GM10248 (cell line): ENCODE data around the gene PARD3B.

Experiments
- CTCF ChIA-PET: fragments of 300-600 bp; sonication (Branson Sonifier 250); formaldehyde crosslinking; extraction: SDS; loops from one replicate; lab custom pipeline; 2021; ENCODE audit warnings: antibody characterized with exemption; lab: Yijun Ruan, JAX
- POLR2A ChIA-PET: fragments of 350-650 bp; sonication (Branson Sonifier 250); formaldehyde crosslinking; extraction: SDS; loops from one replicate; lab custom pipeline; 2020; ENCODE audit warnings: antibody characterized with exemption; lab: Yijun Ruan, JAX
- DNase-seq: peaks from one replicate; pipeline ENCODE4 v3.0.0; 2012; ENCODE audit errors: extremely low spot score
- TF ChIP-seq, protein P1 (sequence below): IDR thresholded peaks from 2 replicates; pipeline ENCODE4 v1.5.1; 2012; ENCODE audit warnings: mild to moderate bottlenecking, low read depth; ENCODE audit errors: extremely low read depth, missing control alignments, control extremely low read depth

The PARD3B gene

DNA sequence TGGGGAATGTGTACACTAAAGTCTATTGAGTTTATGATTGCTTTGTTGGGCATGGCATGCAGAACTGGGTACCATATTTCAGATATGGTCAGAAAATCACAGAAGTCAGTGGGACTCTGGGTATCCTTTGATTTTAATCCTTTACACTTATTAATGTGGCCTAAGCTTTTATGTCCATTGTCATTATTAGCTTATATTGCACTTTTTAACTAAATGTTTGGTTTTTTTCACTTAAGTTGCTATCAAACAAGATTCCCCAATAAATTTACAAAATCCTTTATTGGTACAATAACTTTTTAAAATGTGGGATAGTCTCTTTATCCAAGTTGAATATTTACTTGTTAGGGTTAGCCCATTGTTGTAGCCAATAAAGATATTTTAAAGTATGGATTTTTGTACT is 902.9 kb downstream of the PARD3B start:
- ChIA-PET CTCF (no interaction called here), POLR2A (no interaction called here)
- no peak for DNase-seq
- TF ChIP-seq, protein P1, sequence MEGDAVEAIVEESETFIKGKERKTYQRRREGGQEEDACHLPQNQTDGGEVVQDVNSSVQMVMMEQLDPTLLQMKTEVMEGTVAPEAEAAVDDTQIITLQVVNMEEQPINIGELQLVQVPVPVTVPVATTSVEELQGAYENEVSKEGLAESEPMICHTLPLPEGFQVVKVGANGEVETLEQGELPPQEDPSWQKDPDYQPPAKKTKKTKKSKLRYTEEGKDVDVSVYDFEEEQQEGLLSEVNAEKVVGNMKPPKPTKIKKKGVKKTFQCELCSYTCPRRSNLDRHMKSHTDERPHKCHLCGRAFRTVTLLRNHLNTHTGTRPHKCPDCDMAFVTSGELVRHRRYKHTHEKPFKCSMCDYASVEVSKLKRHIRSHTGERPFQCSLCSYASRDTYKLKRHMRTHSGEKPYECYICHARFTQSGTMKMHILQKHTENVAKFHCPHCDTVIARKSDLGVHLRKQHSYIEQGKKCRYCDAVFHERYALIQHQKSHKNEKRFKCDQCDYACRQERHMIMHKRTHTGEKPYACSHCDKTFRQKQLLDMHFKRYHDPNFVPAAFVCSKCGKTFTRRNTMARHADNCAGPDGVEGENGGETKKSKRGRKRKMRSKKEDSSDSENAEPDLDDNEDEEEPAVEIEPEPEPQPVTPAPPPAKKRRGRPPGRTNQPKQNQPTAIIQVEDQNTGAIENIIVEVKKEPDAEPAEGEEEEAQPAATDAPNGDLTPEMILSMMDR = no peak

DNA sequence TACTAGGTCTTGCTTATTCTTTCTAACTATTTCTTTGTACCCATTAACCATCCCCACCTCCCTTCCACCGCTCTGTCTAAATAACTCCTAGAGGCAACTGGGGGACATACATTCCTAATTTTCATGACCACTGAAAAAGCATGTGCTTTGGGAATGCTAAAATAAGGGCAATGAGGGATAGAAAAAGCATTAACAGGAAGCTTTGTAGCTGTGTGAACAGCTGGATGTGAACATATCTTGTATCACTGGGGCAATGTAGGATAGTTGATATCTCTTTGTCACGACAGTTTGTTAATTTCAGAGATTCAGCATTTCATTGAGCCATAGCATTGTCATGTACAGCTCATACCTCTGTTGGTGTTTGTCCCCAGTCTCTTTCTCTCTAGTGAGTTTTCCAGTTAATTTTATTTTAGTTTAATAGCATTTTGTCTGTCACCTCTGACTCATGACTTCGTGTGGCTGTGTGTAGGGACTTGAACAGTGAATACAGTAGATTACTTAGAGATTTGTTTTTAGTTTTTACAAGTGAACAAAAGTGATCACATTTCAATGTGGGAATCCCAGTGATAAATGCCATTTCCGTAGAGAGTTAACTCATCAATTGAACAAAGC is 906.7 kb downstream of the PARD3B start:
- POLR2A ChIA-PET = no interaction called here
- no peak for DNase-seq
- CTCF ChIA-PET = no interaction called here
- TF ChIP-seq, protein P1 = no peak

DNA sequence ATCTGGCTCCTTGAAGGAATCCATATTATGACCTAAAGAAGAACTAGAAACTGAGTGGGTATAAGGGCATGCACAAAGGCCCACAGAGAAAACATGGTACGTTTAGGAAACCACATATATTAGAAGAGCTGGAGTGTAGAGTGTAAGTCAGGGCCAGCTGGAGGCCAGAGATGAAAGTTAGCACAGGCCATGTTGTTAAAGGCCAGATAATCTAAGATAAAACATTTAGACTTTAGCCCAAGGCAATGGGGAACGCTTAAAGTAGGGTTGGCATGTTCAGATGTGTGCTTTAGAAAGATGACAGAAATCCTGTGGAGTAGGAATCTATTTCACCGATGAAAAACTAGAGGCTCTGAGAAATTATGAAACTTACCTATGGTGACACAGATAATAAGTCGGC is 907.9 kb downstream of the PARD3B start:
- no peak for DNase-seq
- ChIA-PET POLR2A (no interaction called here), CTCF (no interaction called here)
- TF ChIP-seq, protein P1 = no peak

DNA sequence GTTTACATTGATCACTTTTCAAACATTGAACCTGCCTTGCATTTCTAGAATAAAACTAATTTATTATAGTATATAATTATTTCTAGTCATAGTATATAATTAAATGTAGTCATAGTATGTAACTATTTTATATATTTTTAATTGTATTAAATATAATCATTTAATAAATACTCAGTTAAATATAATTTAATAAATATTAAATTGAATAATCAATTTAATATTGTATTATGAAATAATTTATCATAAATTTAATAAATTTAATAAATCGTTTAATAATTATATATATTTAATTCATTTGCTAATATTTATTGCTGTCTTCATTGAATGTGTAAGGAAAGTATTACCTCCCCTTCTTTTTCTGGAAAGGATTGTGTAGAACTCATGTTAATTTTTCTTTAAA is 911.4 kb downstream of the PARD3B start:
- TF ChIP-seq, protein P1 = no peak
- ChIA-PET CTCF (no interaction called here), POLR2A (no interaction called here)
- no peak for DNase-seq

DNA sequence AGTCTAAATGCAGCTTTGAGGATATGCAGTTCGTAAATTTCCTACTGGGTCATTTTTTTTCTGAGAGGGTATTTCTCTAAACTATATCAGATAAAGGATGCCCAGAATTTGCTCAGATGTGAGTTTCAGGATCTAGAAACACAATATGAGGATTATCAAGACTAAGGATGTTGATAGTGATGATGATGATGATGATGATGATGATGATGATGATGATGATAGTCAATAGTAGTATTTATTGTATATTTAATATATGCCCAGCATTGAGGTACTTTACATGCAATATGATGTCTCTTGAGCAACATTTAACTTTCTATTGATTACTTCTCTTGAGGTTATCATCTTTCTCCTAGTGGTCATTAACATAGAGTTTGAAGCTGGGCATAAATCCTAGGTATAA is 914.9 kb downstream of the PARD3B start:
- TF ChIP-seq, protein P1 = no peak
- ChIA-PET POLR2A (no interaction called here), CTCF (no interaction called here)

DNA sequence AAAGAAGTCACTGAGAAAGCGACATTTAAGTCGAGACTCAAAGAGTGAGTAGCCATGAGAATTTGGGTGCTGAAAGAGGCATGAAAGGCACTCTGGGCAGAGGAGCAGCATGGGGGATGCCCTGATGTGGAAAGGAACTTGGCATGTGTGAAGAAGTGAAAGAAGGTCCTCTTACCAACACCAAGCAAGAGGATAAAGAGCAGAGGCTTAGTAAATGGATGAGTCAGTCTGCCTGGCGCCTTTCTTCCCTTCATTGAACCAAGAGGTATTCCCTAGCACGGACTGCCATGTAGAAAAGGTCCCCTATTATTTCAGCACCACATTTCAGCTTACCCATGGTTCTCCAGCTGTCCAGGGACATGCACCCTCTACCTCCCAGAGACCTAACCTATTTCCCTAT is 915.9 kb downstream of the PARD3B start:
- ChIA-PET POLR2A (no interaction called here), CTCF (interaction anchor here (1.1 kb wide), 1 partner anchor 186 kb away, joined by 3 read pairs; no protein-coding TSS in a partner anchor)
- TF ChIP-seq, protein P1 = no peak
- DNase-seq = no peak

More for the DNA sequence above, 914.9 kb downstream of the PARD3B start:
- DNase-seq = no peak
